K562 (cell line): ENCODE data around the gene ARHGAP33. TPM values are rescaled to one million over a fixed set of nuclear protein-coding genes. Genes with fewer than 3 reads are reported as not detected.

Source experiments
- ATAC-seq: fragments of 200-7000 bp; cut with Tn5 transposase; 3 replicates; pipeline ENCODE4 v1.9.1; 2020; ENCODE audit warnings: moderate library complexity
- BruUV-seq: library from RNA; stranded (reverse); fragments of 400-500 nt; replicated peaks from 2 replicates; lab custom pipeline; 2021; lab: Mats Ljungman, UMichigan
- CTCF ChIA-PET: fragments of 300-600 bp; formaldehyde crosslinking; extraction: SDS; loops from one replicate; lab custom pipeline; 2021; ENCODE audit warnings: low intra/inter-chr PET ratio; lab: Yijun Ruan, JAX
- POLR2A ChIA-PET: fragments of 300-600, 350-650 bp; sonication (Branson Sonifier 250); formaldehyde crosslinking; extraction: SDS; loops from one replicate; lab custom pipeline; 2021; ENCODE audit warnings: antibody characterized with exemption, inconsistent platforms; lab: Yijun Ruan, JAX
- DNase-seq, 4 experiments: peaks; one replicate each; pipeline versions ENCODE4 v3.0.0 to v3.0.0-alpha.2; 2011 to 2018; ENCODE audit warnings: low spot score in 3 of 4, mixed read lengths in 3 of 4; ENCODE audit errors: extremely low read depth in 1 of 4
- FAIRE-seq: peaks from 2 replicates; lab custom pipeline; 2011; peaks lifted over from hg19 to GRCh38; lab: Jason Lieb, UNC
- H2AFZ ChIP-seq: 2 replicates; pipeline ENCODE4 v1.6.0; 2011; ENCODE audit warnings: low read depth, low read length, control low read depth, inconsistent platforms
- H3K27ac ChIP-seq: fragments of 200-600 bp; 3 replicates; pipeline ENCODE4 v1.8.0; 2011; ENCODE audit warnings: low read depth, mild to moderate bottlenecking, control low read depth, inconsistent platforms, low read length, moderate library complexity, mixed read lengths; ENCODE audit errors: extremely low read depth
- H3K27me3 ChIP-seq, 2 experiments: fragments of 300-600 bp in 1 of 2; 2 replicates in 1 of 2; 3 replicates in 1 of 2; pipeline versions ENCODE4 v1.6.0 to v1.8.0; 2011; ENCODE audit warnings: inconsistent platforms in 2 of 2, low read length in 2 of 2, mild to moderate bottlenecking in 1 of 2, mixed read lengths in 1 of 2, moderate library complexity in 1 of 2; ENCODE audit not compliant: control insufficient read depth in 2 of 2, insufficient read depth in 2 of 2
- H3K36me3 ChIP-seq: fragments of 300-600 bp; 3 replicates; pipeline ENCODE4 v1.8.0; 2011; ENCODE audit warnings: mild to moderate bottlenecking, low read length, inconsistent platforms; ENCODE audit not compliant: control insufficient read depth, insufficient read depth
- H3K4me1 ChIP-seq, 2 experiments: fragments of 200-600 bp in 1 of 2; replicated peaks in 1 of 2; 2 replicates in 1 of 2; 3 replicates in 1 of 2; pipeline versions ENCODE4 v1.5.1 to v1.8.0; 2011; ENCODE audit warnings: inconsistent platforms in 2 of 2, low read length in 2 of 2, mild to moderate bottlenecking in 1 of 2, mixed read lengths in 1 of 2, moderate library complexity in 1 of 2; ENCODE audit not compliant: control insufficient read depth in 2 of 2, insufficient read depth in 2 of 2
- H3K4me2 ChIP-seq: 2 replicates; pipeline ENCODE4 v1.6.1; 2011; ENCODE audit warnings: low read length, control low read depth, inconsistent platforms, mixed read lengths; ENCODE audit not compliant: insufficient read depth
- H3K4me3 ChIP-seq: fragments of 200-600 bp; sonication (generic), shearing (Covaris generic); 2 replicates; pipeline ENCODE4 v1.5.1; 2016; ENCODE audit warnings: control low read depth, inconsistent platforms
- H3K79me2 ChIP-seq: fragments of 200-600 bp; 3 replicates; pipeline ENCODE4 v1.8.0; 2011; ENCODE audit warnings: low read length, inconsistent platforms; ENCODE audit not compliant: control insufficient read depth, insufficient read depth
- H3K9ac ChIP-seq, 2 experiments: 2 replicates each; pipeline versions ENCODE4 v1.6.0 to v1.6.1; 2011; ENCODE audit warnings: low read depth in 2 of 2, low read length in 2 of 2, control low read depth in 1 of 2, inconsistent platforms in 1 of 2, mild to moderate bottlenecking in 1 of 2, mixed read lengths in 1 of 2; ENCODE audit not compliant: insufficient read depth in 1 of 2
- H3K9me1 ChIP-seq: one replicate; pipeline ENCODE4 v1.6.0; 2011; ENCODE audit warnings: inconsistent platforms, mild to moderate bottlenecking, low read length, moderate library complexity; ENCODE audit not compliant: control insufficient read depth, insufficient read depth
- H3K9me3 ChIP-seq: replicated peaks from 2 replicates; pipeline ENCODE4 v1.5.1; 2011; ENCODE audit warnings: low read depth, low read length, inconsistent platforms; ENCODE audit not compliant: control insufficient read depth, insufficient read depth
- H4K20me1 ChIP-seq: replicated peaks from 2 replicates; pipeline ENCODE4 v1.6.1; 2011; ENCODE audit warnings: low read length, inconsistent platforms, mixed read lengths; ENCODE audit not compliant: control insufficient read depth, insufficient read depth
- RBBP5 ChIP-seq: fragments of 200-600 bp; sonication (generic); IDR thresholded peaks from 2 replicates; pipeline ENCODE4 v1.6.1; 2012; ENCODE audit warnings: borderline replicate concordance, mild to moderate bottlenecking, low read length, control low read depth, inconsistent platforms; ENCODE audit not compliant: insufficient read depth, poor library complexity, severe bottlenecking
- WGBS: fragments of 100-300 bp; shearing (Covaris generic); methylation state at CpG from one replicate; pipeline ENCODE4 v1.1.6; 2016; ENCODE audit warnings: low coverage, mixed read lengths; ENCODE audit not compliant: insufficient coverage; ENCODE audit errors: missing lambda C conversion rate; 5-methylcytosine and 5-hydroxymethylcytosine counted together
- in situ Hi-C: fragments of 300-500 bp; cut with MboI; formaldehyde crosslinking; loops from 4 replicates; pipeline ENCODE4 v1.15.0; 2018; ENCODE audit warnings: inconsistent platforms, mixed read lengths
- intact Hi-C: fragments of 100-400 bp; cut with micrococcal nuclease; formaldehyde crosslinking; loops from 2 replicates; pipeline ENCODE4 v1.14.2; 2022
- polyA plus RNA-seq, 8 experiments: library from polyadenylated mRNA; depleted of rRNA in 4 of 8; stranded (reverse) in 5 of 8; unstranded in 3 of 8; fragments of >200 nt; fragmentation: Nextera tagmentation in 2 of 8; fragmentation: Illumina TruSeq in 1 of 8; extraction: Ambion mirVana in 2 of 8; extraction: Trizol in 1 of 8; gene quantifications; 2 replicates each; pipeline versions ENCODE4 v1.2.1 to v1.2.3, GENCODE V29; 2011 to 2014; ENCODE audit warnings: inconsistent platforms in 1 of 8, missing spikeins in 1 of 8
- total RNA-seq, 7 experiments: library from RNA; depleted of rRNA in 6 of 7; stranded (reverse); fragments of >200 nt in 6 of 7; fragmentation: Illumina TruSeq in 2 of 7; extraction: Trizol in 2 of 7; gene quantifications; 2 replicates each; pipeline versions ENCODE4 v1.2.1 to v1.2.3, GENCODE V29; 2011 to 2021; ENCODE audit warnings: low replicate concordance in 1 of 7
- TF ChIP-seq, protein P1 (sequence below): sonication (generic); formaldehyde crosslinking; IDR thresholded peaks from 2 replicates; pipeline ENCODE4 v1.8.1; 2023; ENCODE audit warnings: mild to moderate bottlenecking, missing genetic modification reagents

The ARHGAP33 gene
- total and polyA plus RNA-seq, 9 of the 15 experiments (the other 6 are each of a cell fraction or from before 2014, with no cell fraction given): 0.06 to 26.6 (median 1.6) TPM; not detected in 1

DNA sequence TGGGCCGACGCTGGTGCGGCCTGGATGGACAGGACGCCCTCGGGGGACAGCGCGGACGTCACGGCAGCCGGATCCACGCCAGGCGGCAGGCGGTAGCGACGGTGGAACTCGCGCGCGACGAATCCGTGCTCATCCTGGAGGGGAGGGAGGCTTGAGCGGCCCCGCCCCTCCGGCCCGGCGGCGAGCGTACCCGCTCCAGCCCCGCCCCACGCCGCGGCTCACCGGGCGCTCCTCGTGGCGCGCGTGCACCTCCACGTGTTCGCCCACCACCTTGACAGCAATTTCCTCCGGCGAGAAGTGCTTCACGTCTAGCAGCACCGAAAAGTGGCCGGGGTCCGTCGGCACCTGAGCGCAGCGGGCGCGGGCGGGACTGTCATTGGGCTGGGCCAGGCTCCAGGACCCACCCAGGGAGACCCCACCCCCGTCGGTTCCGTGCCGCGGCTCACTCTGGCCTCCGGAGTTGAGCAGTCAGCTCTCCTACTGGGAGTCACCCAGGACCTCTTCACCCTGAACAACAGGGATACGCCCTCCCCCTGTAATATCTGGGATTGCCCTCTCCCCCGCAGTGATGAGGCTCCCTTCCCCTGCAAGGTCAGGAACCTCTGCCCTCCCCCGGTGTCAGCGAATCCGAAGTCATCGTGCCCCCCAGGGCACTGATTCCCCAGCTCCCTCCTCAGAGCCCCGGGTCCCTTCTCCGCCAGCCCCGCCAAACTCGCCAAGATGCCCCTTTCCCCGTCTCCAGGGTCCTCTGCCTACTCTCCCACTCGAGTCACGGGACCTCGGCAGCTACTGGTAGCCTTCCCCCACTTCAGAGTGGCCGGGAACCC lies 19.6 kb upstream of the ARHGAP33 start:
- H3K9me3 ChIP-seq: no peaks in the 10 kb centered on the region; the same call in 1 of the 2 replicates
- ChIA-PET POLR2A (interaction anchor here (0.5 to 2.2 kb wide), 3 partner anchors 8 to 783 kb away, joined by 4 to 12 read pairs (median 4); partner anchors contain the start of gene LIN37), CTCF (no interaction called here)
- no peaks in the 10 kb centered on the region for H3K27me3 ChIP-seq
- H4K20me1 ChIP-seq: no peaks in the 10 kb centered on the region; the same call in 1 of the 2 replicates
- FAIRE-seq (no peak), ATAC-seq (no peak), DNase-seq (no peak)
- 86% methylated on average over 32 of the region's 74 CpGs for WGBS
- H3K9ac ChIP-seq: peak overlapping the region in 1 of 2 experiments; percentile 68; a peak in 2 of 4 replicates
- no peak overlapping the region for H3K4me2 ChIP-seq
- peaks cover 17% of the 10 kb centered on the region for H3K79me2 ChIP-seq
- TF ChIP-seq, protein P1, sequence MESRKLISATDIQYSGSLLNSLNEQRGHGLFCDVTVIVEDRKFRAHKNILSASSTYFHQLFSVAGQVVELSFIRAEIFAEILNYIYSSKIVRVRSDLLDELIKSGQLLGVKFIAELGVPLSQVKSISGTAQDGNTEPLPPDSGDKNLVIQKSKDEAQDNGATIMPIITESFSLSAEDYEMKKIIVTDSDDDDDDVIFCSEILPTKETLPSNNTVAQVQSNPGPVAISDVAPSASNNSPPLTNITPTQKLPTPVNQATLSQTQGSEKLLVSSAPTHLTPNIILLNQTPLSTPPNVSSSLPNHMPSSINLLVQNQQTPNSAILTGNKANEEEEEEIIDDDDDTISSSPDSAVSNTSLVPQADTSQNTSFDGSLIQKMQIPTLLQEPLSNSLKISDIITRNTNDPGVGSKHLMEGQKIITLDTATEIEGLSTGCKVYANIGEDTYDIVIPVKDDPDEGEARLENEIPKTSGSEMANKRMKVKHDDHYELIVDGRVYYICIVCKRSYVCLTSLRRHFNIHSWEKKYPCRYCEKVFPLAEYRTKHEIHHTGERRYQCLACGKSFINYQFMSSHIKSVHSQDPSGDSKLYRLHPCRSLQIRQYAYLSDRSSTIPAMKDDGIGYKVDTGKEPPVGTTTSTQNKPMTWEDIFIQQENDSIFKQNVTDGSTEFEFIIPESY (CRISPR knock-in tag): peak; percentile 61
- TF ChIP-seq RBBP5: no peak
- no peak overlapping the region for H2AFZ ChIP-seq
- in situ Hi-C loops: no loop called here
- H3K27ac ChIP-seq: no peak overlapping the region
- H3K4me1 ChIP-seq: peaks cover 13 to 41% of the 10 kb centered on the region in 2 experiments
- H3K36me3 ChIP-seq: peaks cover 31% of the 10 kb centered on the region; the same call in 2 of the 3 replicates
- intact Hi-C loops: no loop called here
- H3K4me3 ChIP-seq: no peak overlapping the region
- no peaks in the 10 kb centered on the region for H3K9me1 ChIP-seq
- no TSS peak for BruUV-seq
